ENCODE data around the gene C1QTNF6.

DNA sequence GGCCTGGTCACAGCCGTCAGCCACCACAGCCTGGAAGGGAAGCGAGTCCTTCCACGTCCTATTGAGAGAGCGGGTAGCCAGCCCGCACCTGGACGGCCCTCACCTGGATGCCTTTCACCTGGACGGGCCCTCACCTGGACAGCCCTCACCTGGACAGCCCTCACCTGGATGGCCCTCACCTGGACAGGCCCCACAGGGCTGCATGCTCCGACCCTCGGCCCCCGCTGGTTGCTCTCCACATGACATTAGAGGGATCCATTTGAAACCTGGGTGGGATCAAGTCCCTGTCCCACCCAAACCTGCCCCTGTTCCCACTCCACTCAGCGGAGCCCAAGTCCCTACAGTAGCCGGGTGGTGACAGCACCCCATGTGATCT lies 3.7 kb downstream of the C1QTNF6 start:
- TF ChIP-seq, protein P1, sequence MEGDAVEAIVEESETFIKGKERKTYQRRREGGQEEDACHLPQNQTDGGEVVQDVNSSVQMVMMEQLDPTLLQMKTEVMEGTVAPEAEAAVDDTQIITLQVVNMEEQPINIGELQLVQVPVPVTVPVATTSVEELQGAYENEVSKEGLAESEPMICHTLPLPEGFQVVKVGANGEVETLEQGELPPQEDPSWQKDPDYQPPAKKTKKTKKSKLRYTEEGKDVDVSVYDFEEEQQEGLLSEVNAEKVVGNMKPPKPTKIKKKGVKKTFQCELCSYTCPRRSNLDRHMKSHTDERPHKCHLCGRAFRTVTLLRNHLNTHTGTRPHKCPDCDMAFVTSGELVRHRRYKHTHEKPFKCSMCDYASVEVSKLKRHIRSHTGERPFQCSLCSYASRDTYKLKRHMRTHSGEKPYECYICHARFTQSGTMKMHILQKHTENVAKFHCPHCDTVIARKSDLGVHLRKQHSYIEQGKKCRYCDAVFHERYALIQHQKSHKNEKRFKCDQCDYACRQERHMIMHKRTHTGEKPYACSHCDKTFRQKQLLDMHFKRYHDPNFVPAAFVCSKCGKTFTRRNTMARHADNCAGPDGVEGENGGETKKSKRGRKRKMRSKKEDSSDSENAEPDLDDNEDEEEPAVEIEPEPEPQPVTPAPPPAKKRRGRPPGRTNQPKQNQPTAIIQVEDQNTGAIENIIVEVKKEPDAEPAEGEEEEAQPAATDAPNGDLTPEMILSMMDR (conservative IDR thresholded peaks at IDR 0.05), result no peak
- no peak for TF ChIP-seq EZH2 (IDR thresholded peaks at IDR 0.05; ENCODE audit: low read depth)

Data from PC-9 (cell line).